ENCODE measurements around the gene CAV1.
"Not testable (repeated sequence)": the region's sequence is repeated elsewhere in the genome, so short reads cannot be mapped to it uniquely, and the experiment has no call there.

Gene CAV1

GRCh38 chr7:116524609-116525297 is at the start of gene CAV1:
CAV1 (plus strand) TSS chr7:116525036; CDS start chr7:116525063, 27 bp downstream.
- no peak for DNase-seq

DNA sequence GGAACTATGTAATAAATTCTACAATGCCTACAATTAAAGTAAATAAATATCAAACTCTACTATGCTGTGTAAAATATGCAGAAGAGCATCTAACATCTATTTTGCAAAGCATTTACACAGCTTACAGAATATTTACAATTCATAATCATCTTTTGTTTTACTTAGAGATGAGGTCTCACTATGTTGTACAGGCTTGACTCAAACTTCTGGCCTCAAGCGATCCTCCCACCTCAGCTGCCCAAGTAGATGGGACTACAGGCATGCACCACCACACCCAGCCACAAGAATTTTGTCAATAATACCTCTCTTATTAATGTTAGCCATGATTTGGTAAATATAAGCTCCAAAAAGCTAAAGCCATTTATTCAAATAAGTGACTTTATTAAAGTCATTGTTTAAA is 47.2 kb upstream of the CAV1 start:
- DNase-seq: no peak

DNA sequence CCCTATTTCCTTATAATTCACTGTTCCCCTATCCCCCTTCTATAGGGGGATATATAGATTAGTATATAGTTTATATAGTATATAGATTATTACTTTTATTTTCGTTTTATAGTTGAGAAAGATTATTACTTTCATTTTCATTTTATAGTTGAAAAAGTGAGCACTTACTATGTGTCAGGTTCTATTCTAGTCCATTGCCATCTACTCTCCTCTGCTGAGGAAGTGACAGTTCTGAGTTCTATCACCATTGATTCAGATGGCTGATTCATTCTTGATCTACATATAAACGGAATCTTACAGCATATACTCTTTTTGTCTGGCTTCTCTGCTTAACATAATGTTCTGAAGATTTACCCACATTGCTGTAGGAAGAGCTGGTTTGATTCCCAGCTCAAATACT is 46.0 kb upstream of the CAV1 start:
- no peak for DNase-seq

DNA sequence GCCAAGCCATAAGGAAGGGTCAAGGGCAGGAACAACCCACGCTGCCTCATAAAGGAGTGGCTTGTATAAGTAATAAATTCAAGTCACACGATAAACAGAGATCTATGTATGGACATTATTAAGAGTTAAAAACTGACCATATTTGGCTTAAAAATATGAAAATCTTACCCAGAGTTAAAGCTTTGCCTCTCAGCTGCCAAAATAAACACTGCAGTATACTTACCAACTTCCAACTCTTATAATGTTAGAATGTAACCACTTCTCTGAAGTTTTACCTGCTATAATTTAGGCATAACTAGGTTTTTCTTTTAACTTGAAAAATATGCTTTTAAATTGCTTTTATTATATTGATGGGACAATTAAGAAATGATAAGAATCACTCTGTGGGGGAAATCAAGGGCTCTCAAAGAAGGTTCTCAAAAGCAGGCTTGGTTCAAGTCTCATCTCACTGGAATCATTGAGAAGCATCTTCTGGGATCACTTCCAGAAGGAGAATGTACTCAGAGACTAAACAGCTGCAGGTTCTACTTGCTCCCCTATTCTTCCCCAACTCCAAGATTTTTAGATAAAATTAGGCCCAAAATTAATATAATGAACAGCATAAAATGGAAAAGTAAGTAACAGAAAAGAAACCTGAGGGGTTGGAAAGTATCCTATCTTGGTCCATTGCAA is 41.4 kb upstream of the CAV1 start:
- DNase-seq: no peak

DNA sequence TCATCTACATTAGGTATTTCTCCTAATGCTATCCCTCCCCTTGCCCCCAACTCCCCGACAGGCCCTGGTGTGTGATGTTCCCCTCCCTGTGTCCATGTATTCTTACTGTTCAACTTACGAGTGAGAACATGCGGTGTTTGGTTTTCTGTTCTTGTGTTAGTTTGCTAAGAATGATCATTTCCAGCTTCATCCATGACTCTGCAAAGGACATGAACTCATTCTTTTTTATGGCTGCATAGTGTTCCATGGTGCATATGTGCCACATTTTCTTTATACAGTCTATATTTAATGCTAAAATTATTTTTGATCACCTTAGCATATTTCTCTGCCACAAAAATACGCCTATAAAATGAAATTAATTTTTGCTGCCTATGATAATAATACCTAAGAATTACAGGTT is 40.4 kb upstream of the CAV1 start:
- DNase-seq: not testable (repeated sequence)

GRCh38 chr7:116487907-116488521 is 36.8 kb upstream of the CAV1 start:
- DNase-seq: no peak

- no peak for DNase-seq
Measured at GRCh38 chr7:116490351-116490750, 34.5 kb upstream of the CAV1 start.

DNA sequence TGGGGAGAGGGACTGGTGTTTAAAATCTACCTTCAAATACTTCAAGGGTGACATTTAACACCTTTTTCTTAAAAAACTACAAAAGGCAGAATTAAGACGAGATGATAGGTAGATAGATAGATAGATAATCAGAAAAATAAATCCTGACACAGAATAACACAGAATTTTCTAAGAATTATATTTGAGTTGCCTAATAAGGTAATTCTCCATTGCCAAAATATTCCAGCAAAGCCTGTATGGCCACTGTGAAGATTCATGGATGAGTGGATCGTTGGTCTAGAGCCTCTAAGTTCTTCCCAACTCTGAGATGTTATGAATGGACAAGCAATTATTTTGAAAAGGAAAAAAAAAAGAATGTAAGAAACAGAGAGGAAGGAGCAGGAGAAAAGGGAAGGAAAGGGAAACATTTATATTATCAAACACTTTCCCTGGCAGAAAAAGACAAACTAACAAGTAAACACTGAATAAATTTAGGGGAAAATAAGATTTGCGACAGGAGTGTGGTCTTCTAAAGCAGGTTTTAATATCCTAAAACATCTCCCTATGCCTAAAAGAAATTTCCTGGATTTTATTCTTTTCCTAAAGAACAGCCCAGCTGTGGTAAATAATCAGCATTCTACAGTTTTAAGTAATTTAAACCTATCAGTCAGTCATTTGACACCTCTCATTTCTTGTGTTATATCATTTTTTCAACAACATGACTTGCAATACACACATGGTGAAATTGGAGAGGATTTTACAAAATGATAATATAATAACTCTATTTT is 32.8 kb upstream of the CAV1 start:
- DNase-seq: no peak

DNA sequence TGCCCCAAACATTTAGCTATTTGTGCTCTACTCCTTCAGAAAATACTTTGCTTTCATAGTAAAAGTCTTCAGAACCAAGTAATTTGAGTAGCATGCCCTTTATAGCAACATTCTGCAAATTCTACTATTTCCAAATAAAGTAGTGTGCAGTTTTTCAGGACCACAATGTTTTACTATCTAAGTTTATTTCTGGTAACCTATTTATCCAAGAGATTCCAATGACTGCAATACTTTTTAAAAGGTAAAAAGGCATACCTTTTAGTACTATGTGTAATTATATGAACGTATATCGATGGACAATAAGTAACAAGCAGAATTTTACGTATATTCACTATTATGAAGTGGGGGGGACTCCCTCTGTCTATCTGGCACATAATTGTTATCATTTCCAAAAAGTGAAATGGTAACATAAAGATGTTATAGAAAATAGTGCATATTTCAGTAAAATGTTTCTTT is 32.2 kb upstream of the CAV1 start:
- no peak for DNase-seq

- DNase-seq: no peak
Measured at GRCh38 chr7:116493449-116493848, 31.4 kb upstream of the CAV1 start.

GRCh38 chr7:116494472-116494871 is 30.4 kb upstream of the CAV1 start:
- no peak for DNase-seq

DNA sequence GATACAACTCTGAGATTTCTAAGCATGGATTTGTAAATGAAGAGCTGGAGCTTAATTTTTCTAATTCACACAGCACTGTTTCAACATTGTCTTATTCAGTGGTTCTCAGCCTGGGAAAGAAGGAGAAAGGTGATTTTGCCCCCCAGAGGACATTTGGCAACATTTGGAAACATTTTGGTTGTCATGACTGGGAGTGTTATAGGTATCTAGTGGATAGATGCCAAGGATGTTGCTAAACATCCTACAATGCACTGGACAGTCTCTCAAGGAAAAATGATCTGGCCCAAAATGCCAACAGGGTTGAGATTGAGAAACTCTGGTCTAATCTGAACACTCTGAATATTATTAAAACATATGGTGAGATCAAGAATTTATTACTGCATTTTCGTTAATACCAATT is 29.1 kb upstream of the CAV1 start:
- DNase-seq: no peak

DNA sequence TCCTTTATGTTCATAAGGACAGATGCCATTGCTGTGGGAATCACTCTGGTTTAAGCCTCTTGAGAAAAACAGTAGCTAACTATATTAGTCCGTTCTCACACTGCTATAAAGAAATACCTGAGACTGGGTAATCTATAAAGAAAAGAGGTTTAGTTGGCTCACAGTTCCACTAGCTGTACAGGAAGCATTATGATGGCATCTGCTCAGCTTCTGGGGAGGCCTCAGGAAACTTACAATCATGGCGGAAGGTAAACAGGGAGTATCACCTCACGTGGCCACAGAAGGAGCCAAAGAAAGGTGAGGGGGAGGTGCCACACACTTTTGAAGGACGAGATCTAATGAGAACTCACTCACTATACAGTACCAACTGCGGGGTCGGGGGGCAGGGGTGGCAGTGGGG is 28.2 kb upstream of the CAV1 start:
- DNase-seq: no peak

DNA sequence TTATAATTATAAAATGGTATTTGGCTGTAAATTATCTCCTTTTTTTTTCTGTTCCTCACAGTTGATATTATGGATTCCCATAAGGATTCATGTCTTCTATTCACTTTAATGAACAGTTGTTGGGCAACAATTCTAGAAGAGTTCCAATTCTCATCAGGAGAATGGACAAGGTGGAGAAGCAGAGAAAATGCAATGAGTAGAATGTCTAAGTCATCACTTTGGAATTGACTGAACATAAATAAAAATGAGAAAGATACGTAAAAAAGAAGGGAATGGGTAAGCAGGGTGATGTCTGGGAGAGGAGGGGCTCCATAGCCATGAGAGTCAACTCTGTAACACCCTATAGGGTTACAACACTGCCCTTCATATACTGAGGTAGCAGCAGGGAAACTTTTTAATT is 27.1 kb upstream of the CAV1 start:
- DNase-seq: no peak

- DNase-seq: no peak
Measured at GRCh38 chr7:116499168-116500077, 25.4 kb upstream of the CAV1 start, which contains the start of gene CAV2. CAV2 (plus strand) TSS chr7:116499738; CDS start chr7:116499782, 44 bp downstream.

- DNase-seq: no peak
Measured at GRCh38 chr7:116500078-116500853, 24.6 kb upstream of the CAV1 start.

DNA sequence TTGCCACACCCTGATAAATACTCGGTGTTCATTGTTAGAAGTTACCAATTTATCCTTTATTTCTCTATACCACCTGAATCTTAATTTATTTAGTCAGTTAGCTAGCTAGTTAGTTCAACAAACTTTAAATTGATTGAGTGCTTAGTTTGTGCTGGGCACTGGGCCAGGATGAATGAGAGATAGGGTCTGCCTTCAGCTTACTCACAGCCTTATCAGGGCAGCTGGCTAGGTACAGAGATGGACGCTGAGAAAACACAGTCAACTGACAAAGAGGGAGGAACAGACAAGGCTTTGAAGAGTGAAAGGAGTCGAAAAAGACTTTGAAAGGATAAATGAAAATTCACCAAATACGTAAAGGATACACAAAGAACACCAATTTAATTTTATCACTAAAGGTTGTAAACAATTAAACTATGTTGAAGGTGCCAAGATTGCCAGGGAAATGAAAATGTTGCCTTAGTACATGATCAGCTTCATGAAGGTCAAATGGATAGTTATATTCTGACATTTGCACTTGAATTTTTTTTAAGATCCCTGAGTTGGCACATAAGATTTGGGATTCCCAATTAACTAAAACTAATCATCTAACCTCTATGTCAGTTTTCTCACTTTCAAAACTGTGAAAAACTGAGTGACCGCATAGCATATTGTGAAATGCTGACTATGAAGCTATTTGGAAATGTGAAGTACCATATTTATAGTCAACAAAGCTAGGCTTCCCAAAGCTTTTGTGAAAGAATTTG is 23.2 kb upstream of the CAV1 start:
- no peak for DNase-seq

- DNase-seq: no peak
Measured at GRCh38 chr7:116502201-116503096, 22.4 kb upstream of the CAV1 start.

DNA sequence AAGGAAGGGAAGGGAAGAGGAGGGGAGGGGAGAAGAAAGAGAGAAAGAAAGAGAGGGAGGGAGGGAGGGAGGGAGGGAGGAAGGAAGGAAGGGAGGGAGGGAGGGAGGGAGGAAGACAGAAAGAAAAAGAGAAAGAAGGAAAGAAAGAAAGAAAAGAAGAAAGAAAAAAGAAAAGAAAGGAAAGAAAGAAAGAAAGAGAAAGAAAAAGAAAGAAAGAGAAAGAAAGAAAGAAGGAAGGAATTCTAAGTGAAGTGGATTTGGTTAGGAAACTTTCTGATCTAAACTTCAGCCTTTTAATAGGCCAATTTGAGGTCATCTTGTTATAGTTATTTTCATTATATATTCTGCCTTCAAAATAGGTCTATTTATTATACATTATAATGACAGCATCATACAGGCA is 21.0 kb upstream of the CAV1 start:
- no peak for DNase-seq

- DNase-seq: no peak
Measured at GRCh38 chr7:116505278-116505677, 19.6 kb upstream of the CAV1 start.
